Epithelial cell of esophagus (primary cell): ENCODE measurements around the gene ANK3.

Source experiments
- DNase-seq: peaks from one replicate; pipeline ENCODE4 v3.0.0; 2010; ENCODE audit warnings: low read depth
- H3K4me3 ChIP-seq: 2 replicates; pipeline ENCODE4 v1.5.1; 2011; ENCODE audit warnings: mild to moderate bottlenecking, low read length, control low read depth
- TF ChIP-seq, protein P1 (sequence below): IDR thresholded peaks from 2 replicates; pipeline ENCODE4 v1.5.1; 2011; ENCODE audit warnings: low read depth, mild to moderate bottlenecking, low read length, control low read depth, inconsistent platforms; ENCODE audit not compliant: insufficient read depth; ENCODE audit errors: missing control alignments

The ANK3 gene

GRCh38 chr10:60374836-60375235 is 14.8 kb downstream of the ANK3 start:
- DNase-seq = no peak
- TF ChIP-seq, protein P1, sequence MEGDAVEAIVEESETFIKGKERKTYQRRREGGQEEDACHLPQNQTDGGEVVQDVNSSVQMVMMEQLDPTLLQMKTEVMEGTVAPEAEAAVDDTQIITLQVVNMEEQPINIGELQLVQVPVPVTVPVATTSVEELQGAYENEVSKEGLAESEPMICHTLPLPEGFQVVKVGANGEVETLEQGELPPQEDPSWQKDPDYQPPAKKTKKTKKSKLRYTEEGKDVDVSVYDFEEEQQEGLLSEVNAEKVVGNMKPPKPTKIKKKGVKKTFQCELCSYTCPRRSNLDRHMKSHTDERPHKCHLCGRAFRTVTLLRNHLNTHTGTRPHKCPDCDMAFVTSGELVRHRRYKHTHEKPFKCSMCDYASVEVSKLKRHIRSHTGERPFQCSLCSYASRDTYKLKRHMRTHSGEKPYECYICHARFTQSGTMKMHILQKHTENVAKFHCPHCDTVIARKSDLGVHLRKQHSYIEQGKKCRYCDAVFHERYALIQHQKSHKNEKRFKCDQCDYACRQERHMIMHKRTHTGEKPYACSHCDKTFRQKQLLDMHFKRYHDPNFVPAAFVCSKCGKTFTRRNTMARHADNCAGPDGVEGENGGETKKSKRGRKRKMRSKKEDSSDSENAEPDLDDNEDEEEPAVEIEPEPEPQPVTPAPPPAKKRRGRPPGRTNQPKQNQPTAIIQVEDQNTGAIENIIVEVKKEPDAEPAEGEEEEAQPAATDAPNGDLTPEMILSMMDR = no peak
- H3K4me3 ChIP-seq = no peak overlapping the region

DNA sequence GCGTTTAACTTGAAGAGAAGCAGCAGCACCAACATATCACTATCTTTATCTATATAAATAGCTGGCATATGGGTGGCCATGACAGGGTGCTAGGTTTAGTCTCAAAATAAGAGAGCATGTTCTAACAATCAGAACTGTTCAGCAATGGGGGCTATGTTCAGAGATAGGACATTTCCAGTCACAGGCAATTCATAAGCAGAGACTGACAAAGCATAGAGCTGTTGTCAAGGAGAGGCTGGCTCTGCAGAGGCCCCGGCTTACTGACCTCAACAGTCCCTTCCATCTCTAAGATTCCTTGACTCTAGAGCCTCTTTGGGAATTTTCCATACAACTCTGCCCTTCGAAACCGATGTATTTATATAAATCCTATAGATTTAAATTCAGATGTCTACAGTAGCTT is 17.2 kb downstream of the ANK3 start:
- no peak overlapping the region for H3K4me3 ChIP-seq
- no peak for DNase-seq
- TF ChIP-seq, protein P1 = no peak

GRCh38 chr10:60369547-60369930 is 20.1 kb downstream of the ANK3 start:
- no peak for DNase-seq
- no peak overlapping the region for H3K4me3 ChIP-seq
- TF ChIP-seq, protein P1 = no peak

DNA sequence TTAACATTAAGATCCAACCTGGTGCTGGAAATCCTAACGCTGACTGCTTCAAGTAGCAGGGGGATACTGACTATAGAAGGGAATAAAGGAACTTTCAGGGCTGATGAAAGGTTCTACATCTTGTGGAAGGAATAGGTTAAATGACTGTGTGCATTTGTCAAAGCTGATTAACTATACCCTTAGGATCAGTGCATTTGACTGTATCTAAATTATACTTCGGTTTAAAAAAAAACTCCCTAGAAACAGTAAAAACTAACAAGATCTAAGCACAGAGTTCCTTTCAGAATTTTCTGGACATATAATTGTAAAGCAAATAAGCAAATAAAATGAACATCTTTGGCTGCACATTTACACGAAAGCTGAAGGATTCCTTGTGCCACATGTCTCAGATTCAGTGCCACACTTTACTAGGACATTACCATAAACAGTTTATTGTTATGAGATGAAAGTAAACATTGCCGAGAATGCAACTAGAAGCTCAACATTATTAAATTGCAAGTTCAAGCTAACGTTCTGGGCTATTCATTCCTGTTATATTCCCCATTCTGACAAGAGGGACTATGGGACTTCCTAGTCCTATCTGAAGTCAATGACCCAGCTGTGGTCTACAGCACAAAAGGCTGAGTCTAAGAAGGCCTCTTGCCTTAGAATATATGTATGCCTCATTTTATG is 20.7 kb downstream of the ANK3 start:
- TF ChIP-seq, protein P1 = no peak
- no peak for DNase-seq
- no peak overlapping the region for H3K4me3 ChIP-seq

DNA sequence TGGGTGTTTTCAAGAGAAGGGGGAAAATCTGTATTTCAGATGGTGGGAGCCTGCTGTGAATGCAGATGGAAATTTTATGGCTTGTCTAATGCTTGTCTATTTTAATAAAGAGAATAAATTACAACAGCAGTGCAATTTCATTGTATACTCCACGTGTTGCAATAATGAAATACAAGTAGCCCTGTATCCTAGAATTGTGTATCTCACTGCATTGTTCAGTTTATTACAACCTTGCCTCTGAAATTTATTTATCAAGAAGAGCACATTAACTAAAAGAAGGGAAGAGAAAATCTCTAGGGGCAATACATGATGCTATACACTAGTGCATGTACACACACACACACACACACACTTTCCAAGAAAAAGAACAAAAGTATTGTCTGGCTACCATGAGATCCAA is 21.8 kb downstream of the ANK3 start:
- no peak overlapping the region for H3K4me3 ChIP-seq
- no peak for DNase-seq
- TF ChIP-seq, protein P1 = no peak

GRCh38 chr10:60367431-60367830 is 22.2 kb downstream of the ANK3 start:
- TF ChIP-seq, protein P1 = no peak
- DNase-seq = no peak
- H3K4me3 ChIP-seq = no peak overlapping the region

- no peak overlapping the region for H3K4me3 ChIP-seq
- TF ChIP-seq, protein P1 = no peak
Measured at GRCh38 chr10:60367024-60367423, 22.7 kb downstream of the ANK3 start.

More at GRCh38 chr10:60367024-60367423, 22.7 kb downstream of the ANK3 start:
- DNase-seq = no peak
